Measurements from ENCODE around the gene WBP1L.
A peak's percentile ranks its signal among the peaks of the same experiment; 100 is the strongest.
"Not testable (repeated sequence)": the region's sequence is repeated elsewhere in the genome, so short reads cannot be mapped to it uniquely, and the experiment has no call there.

Gene WBP1L

DNA sequence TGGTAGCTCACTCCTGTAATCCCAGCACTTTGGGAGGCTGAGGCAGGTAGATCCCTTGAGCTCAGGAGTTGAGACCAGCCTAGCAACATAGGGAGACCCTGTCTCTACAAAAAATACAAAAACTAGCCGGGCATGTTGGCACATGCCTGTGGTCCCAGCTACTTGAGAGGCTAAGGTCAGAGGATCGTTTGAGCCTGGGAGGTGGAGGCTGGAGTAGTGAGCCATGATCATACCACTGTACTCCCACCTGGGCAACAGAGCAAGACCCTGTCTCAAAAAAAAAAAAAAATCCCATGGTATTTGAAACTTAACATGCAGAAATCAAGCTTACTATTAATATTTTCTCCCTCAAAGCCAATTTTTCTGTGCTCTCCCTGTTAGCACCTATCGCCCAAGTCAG is 23.4 kb upstream of the WBP1L start:
- H3K27ac ChIP-seq, result no peak overlapping the region
- no peak overlapping the region for H3K4me3 ChIP-seq

DNA sequence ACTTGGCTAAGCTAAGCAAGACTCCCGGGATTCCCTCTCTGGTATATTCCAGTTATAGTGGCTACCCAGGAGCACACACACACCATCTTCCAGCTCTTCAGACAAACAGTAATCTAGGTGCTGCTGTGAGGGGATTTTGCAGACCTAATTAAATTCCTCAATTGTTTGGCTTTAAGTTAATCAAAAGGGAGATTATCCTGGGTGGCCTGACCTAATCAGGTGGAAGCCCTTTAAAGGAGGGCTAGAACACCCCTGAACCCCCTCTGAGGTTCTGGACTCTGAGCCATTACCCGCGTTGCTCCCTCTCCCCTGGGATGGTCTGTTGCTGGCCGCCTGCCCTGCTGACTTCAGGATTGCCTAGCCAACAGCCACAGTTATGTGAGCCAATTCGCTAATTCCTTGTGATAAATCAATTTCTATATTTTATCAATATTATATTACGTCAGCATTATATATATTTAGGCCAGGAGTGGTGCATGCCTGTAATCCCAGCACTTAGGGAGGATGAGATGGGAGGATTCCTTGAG is 22.9 kb upstream of the WBP1L start:
- H3K27ac ChIP-seq, result no peak overlapping the region
- no peak overlapping the region for H3K4me3 ChIP-seq

DNA sequence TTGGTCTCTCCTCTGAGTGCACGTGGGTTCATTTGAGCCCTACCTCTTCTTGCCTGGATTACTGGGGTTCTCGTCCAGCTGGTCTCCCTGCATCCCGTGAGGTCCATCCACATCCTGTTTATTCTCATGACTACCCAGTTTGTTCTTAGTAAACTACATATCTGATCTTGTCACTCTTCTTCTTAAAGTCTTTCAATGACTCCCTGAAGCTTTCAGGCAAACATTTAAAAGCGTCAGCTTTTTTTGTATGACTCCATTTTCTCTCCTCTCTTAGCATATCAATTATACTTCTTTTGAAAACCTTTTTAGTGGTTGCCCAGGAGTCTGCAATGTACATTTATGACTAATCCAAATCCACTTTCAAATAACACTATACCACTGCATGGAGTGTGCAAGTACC is 21.8 kb upstream of the WBP1L start:
- H3K4me3 ChIP-seq, result no peak overlapping the region
- H3K27ac ChIP-seq, result no peak overlapping the region

- no peak overlapping the region for H3K27ac ChIP-seq
Measured at GRCh38 chr10:102723989-102724388, 19.8 kb upstream of the WBP1L start.

GRCh38 chr10:102726274-102726673 is 17.5 kb upstream of the WBP1L start:
- H3K4me3 ChIP-seq, result no peak overlapping the region

More at GRCh38 chr10:102723989-102724388, 19.8 kb upstream of the WBP1L start:
- no peak overlapping the region for H3K4me3 ChIP-seq

DNA sequence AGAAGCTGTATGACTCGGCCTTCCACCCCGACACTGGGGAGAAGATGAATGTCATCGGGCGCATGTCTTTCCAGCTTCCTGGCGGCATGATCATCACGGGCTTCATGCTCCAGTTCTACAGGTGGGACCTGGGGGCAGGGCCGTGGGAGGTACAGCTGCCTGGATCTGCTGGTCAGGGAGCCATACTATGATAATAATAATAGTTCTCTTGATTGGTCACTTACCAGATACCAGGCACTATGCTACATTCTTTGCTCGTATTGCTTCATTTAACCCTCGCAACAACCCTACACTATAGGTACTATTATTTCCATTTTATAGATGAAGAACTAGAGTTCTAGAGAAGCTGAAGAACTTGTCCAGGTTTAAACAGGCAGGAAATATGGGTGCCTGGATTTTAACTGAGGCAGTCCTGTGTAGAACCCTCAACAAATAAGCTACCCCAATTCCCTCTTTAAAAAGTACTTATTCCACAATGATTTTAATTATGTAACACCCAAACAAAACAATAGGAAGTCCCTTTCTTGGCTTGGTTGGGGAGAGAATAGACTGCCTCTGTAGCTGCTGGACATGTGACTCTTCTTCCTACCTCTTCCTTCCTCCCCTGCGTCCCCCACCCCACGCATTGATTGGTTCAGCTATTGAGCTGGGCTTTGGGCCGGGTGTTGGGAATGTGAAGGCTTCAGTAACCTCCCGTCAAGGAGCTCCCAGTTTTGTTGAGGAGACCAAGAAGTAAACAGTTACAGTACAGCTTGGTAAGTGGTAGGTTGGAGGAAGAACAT is 16.5 kb upstream of the WBP1L start:
- Histone ChIP-seq H3K27ac (peak overlapping the region in 3 of 21 experiments; percentile 37 to 43 (median 42)), H3K4me3 (no peak overlapping the region)

More at GRCh38 chr10:102726274-102726673, 17.5 kb upstream of the WBP1L start:
- no peak overlapping the region for H3K27ac ChIP-seq

DNA sequence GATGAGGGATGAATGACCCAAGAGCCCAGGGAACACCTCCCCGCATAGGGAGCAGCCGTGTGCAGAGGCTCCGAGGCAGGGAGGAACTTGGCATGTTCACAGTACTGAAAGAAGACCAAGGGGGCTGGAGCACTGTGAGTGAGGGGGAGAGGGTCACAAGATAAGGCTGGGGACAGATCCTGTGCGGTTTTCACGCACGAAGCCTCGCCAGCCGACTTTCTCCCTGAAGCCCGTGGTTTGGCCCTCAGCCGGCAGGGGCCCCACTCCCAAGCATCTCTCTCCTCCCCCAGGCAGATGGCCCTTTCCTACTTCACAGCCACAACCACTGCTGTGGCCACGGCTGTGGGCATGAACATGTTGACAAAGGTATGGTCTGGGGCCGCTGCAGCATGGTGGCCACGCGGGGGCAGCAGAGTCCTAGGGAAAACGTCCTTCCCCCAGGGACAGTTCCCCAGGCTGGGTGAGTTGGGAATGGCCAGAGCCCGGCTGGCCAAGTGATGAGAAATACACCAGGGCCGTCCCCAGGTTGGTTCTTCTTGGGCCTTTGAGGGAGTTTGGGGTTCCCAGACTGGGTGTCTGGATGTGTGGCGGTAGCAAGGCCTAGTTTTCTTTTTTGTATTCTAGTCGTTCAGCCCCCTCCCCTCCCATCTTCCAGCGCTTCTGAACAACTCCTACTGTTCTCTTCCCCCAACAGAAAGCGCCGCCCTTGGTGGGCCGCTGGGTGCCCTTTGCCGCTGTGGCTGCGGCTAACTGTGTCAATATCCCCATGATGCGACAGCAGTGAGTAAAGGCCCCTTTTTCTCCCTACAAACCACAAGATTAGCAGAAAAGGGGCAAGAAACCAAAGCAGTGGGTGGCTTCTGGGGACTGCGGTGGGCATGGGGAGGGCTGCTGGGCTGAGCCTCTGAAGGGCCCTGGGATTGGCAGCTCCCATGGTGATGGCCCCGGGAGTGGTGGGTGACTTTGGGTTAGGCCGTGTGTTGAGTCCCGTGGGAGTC is 14.4 kb upstream of the WBP1L start:
- Histone ChIP-seq H3K27ac (peak overlapping the region in 3 of 21 experiments; percentile 6 to 51 (median 11)), H3K4me3 (no peak overlapping the region)

DNA sequence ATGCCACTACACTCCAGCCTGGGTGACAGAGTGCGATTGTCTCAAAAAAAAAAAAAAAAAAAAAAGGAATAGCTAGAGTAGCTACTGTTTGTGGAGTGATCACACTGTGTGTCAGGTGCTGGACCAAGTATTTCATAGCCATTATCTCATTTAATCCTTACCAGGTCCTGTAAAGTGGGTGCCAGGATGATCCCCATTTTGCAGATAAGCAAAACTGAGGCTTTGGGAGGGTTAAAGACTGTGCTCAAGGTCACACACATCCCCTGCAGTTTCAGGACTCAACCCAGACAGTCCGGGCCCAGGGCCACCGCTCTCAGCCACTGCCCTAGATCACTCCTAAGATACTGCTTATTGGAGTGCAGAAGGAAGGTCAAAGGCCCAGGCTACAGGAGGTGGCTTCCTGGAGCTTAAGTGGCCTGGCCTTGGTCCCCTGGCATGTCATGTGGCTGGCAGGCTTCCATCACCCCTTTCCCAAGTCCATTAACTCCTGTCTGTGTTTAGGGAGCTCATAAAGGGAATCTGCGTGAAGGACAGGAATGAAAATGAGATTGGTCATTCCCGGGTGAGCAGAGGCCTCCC is 12.4 kb upstream of the WBP1L start:
- no peak overlapping the region for H3K27ac ChIP-seq
- H3K4me3 ChIP-seq, result no peak overlapping the region

DNA sequence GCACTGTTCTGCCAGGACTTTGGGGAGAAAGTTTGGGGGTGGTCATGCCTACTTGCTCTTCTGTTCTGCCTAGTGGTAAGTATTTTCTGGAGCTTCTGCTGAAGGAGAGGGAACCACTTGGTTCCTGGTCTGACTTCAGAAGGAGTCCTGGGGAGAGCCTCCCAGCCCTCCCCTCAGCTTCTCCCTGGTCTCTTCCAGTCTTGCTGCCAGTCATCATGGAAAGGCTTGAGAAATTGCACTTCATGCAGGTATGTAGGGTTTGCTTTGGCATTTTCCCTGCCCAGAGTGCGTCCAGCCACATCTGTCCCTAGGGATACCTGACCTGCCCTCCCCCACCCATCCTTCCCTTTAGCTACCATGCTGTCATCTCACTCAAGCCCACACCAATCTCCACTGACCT is 11.1 kb upstream of the WBP1L start:
- no peak overlapping the region for H3K27ac ChIP-seq
- H3K4me3 ChIP-seq, result no peak overlapping the region

GRCh38 chr10:102735065-102735562 is 8.6 kb upstream of the WBP1L start:
- no peak overlapping the region for H3K27ac ChIP-seq
- no peak overlapping the region for H3K4me3 ChIP-seq

DNA sequence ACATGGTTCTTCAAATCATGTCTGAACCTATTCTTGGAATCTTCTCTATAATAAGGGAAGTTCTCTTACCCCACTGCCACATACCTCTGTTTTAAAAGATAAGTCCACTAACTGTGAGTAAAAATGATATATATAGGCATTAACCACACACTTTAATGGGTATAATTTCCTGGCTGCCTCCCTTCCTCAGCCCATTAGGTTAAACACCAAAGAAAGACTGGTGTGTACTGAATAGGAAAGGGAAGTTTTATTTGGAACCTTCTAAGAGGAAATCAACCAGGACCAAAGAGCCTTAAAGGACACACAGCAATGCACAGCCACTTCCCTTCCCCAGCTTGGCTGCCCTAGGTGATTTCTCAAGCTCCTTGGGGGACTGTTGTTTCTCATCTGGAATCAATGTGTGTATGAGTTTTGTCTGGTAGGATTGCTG is 5.0 kb upstream of the WBP1L start:
- H3K27ac ChIP-seq, result peak overlapping the region in 6 of 21 experiments; percentile 4 to 38 (median 20)

DNA sequence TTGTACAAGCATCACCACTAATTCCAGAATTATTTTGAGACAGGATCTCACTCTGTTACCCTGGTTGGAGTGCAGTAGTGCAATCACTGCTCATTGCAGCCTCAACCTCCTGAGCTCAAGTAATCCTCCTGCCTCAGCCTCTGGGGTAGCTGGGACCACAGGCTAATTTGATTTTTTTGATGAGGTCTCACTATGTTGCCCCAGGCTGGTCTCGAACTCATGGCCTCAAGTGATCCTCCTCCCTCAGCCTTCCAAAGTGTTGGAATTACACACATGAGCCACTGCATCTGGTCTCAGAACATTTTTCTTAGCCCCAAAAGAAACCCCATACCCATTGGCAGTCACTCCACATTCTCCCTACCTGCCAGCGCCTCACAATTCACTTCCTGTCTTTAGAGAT is 3.5 kb upstream of the WBP1L start:
- H3K4me3 ChIP-seq, result no peak overlapping the region
- no peak overlapping the region for H3K27ac ChIP-seq

More for the DNA sequence above, 5.0 kb upstream of the WBP1L start:
- no peak overlapping the region for H3K4me3 ChIP-seq

DNA sequence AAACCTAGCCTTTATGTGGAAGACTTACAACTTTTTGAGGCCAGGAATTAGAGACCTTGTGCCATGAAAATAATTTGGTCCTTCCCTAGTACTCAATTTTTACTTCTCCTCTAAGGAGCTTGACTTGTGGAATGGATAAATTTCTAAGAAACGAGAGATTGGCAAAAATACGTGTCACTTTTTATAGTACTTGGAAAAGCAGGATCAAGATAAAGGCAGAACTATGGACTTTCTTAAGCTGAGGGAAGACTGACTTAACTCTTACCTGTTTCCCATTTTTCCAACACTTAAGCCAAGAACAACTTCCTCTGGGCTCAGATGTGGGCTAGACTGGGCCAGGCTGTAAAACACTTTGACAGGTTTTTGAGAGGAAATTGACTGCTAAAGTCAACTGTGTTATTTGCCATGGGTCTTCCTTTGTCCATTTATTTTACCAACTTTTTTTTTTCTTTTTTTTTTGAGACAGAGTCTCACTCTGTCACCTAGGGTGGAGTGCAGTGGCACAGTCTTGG is 2.0 kb upstream of the WBP1L start:
- no peak overlapping the region for H3K27ac ChIP-seq
- H3K4me3 ChIP-seq, result no peak overlapping the region

GRCh38 chr10:102742313-102742712 is 1.4 kb upstream of the WBP1L start:
- not testable (repeated sequence) for H3K4me3 ChIP-seq, H3K27ac ChIP-seq

GRCh38 chr10:102743078-102743587 is 615 bp upstream of the WBP1L start:
- H3K4me3 ChIP-seq, result peak overlapping the region in 3 of 7 experiments; percentile 89 to 99 (median 93)
- peak overlapping the region in 8 of 21 experiments; percentile 19 to 98 (median 59) for H3K27ac ChIP-seq

- Histone ChIP-seq H3K27ac (peak overlapping the region; percentile 57 to 99 (median 96)), H3K4me3 (peak overlapping the region; percentile 81 to 99 (median 92))
Measured at GRCh38 chr10:102744374-102745051, 765 bp downstream of the WBP1L start.

DNA sequence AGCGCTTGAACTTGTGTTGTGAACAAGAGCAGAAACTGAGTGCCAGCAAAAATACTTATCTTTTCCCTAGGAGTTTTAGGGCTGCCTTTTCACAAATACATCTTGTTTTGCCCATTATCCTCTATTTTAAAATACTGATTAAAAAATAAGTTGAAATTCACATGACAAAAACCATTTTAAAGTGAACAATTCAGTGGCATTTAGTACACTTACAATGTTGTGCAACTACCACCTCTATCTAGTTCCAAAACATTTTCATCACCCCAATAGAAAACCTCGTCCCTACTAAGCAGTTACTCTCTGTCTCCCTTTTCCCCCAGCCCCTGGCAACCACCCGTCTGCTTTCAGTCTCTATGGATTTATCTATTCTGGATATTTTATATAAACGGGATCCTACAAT is 1.4 kb downstream of the WBP1L start:
- H3K4me3 ChIP-seq, result peak overlapping the region; percentile 81 to 99 (median 92)
- H3K27ac ChIP-seq, result peak overlapping the region in 19 of 21 experiments; percentile 88 to 99 (median 96)

GRCh38 chr10:102752266-102752930 is 8.7 kb downstream of the WBP1L start:
- Histone ChIP-seq H3K4me3 (no peak overlapping the region), H3K27ac (peak overlapping the region in 20 of 21 experiments; percentile 17 to 93 (median 68))
